HG02588 (cell line): ENCODE data around the gene ASPN.

ENCODE experiments used
- ATAC-seq: cut with Tn5 transposase; IDR thresholded peaks from one replicate; pipeline ENCODE4 v1.9.1; 2021; ENCODE audit warnings: mild to moderate bottlenecking, moderate library complexity; ENCODE audit not compliant: unreplicated experiment

ASPN gene

GRCh38 chr9:92482329-92482728 lies at the start of gene ASPN:
ASPN (minus strand) TSS chr9:92482506.
- no peak for ATAC-seq

GRCh38 chr9:92530893-92531292 lies 48.6 kb upstream of the ASPN start:
- no peak for ATAC-seq

DNA sequence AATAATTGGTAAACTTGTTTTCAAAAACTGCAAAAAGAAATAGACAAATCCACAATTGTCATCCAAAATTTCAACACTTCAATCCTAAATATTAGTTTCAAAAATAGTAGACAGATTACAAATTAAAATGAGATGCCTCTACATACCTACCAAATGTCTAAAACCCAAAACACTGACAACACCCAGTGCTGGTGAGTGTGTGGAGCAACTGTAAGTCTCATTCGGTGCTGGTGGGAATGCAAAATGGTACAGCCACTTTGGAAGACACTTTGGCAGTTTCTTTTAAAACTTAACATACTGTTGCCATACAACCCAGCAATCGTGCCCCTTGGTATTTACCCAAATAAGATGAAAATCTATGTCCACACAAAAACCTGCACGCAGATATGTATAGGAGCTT lies 46.8 kb upstream of the ASPN start:
- no peak for ATAC-seq

DNA sequence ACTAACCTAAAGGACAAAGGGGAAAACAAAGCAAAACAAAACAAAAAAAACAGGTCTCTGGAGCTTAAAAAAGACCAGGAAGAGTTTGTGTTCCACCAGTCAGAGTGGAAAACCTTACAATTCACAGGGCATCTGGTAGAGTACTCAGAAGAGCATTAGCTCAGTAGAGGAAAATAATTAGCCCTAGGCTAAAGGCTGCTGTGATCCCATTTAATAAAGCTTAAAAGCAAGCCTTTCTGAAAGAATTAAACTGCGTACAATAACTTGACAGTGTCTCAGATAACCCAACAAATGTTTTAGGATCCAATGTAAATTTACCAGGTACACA lies 46.2 kb upstream of the ASPN start:
- no peak for ATAC-seq

DNA sequence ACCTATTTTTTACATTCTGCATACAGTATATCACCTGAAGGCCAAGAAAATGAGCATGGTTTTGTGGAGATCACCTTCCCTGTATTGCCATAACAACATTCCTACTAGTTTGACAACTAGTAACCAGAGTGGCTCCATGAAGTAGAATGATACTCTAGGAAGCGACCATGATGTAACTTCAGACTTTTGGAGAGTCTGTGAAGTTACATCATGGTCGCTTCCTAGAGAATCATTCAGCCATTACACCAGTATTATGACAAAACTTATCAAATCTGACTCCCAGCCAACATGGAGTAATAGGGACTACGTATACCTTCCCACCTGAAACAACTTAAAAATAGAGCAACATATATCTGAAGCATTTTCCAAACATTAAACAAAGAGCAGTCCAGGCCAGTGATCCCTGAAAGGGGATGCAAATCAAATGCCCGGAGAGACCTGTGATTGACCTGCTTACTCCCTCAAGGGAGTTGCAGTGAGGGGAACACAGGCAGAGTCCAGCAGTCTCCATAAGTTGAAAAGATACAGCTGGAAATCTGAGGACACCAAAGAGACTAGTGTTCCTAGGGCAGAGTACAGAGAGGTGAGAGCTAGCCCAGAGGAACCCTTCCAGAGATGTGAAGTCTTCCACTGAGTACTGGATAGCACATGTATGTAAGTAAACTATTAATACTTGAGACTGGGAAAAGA lies 45.7 kb upstream of the ASPN start:
- no peak for ATAC-seq

DNA sequence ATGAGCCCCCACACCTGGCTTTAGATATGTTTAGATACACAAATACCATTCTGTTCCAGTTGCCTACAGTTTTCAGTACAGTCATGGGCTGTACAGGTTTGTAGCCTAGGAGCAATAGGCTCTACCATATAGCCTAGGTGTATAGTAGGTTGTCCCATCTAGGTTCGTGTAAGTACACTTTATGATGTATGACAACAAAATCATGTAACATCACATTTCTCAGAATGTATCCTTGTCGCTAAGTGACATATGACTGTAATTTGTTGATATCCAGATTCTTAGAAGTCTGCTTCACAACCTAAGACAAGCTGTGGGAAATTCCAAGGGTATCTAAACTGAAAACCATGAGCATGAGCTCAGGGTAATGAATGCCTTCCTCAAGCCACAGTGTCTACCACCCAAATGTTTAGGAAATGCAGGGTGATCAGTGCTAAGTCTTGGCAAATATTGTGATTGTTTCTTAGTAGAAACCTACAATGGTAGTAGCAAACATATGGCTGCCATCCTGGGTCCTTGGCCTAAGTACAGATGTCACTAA lies 45.1 kb upstream of the ASPN start:
- ATAC-seq, result no peak

DNA sequence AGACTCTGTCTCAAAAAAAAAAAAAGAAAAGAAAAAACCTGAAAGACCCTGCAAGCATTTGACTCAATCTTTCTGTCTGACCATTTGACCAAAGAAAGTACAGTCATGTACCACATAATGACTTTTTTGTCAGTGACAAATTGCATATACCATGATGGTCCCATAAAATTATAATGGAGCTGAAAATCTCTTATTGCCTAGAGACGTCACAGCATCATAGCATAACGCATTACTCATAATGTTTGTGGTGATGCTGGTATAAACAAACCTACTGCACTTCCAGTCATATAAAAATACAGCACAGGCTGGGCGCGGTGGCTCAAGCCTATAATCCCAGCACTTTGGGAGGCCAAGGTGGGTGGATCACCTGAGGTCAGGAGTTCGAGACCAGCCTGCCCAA lies 43.0 kb upstream of the ASPN start:
- no peak for ATAC-seq

DNA sequence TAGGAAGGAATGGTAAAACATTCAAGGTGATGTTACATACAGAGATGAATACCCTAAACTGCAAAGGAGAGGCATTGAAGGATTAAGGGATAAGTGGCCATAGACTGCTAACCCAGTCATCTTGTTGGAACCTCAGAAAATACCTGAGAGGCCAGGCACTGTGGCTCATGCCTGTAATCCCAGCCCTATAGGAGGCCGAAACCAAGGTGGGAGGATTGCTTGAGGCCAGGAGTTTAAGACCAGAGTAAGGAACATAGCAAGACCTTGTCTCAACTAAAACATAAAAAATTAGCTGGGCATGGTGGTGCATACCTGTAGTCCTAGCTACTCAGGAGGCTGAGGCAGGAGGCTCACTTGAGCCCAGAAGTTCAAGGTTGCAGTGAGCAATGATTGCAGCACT lies 42.6 kb upstream of the ASPN start:
- no peak for ATAC-seq

DNA sequence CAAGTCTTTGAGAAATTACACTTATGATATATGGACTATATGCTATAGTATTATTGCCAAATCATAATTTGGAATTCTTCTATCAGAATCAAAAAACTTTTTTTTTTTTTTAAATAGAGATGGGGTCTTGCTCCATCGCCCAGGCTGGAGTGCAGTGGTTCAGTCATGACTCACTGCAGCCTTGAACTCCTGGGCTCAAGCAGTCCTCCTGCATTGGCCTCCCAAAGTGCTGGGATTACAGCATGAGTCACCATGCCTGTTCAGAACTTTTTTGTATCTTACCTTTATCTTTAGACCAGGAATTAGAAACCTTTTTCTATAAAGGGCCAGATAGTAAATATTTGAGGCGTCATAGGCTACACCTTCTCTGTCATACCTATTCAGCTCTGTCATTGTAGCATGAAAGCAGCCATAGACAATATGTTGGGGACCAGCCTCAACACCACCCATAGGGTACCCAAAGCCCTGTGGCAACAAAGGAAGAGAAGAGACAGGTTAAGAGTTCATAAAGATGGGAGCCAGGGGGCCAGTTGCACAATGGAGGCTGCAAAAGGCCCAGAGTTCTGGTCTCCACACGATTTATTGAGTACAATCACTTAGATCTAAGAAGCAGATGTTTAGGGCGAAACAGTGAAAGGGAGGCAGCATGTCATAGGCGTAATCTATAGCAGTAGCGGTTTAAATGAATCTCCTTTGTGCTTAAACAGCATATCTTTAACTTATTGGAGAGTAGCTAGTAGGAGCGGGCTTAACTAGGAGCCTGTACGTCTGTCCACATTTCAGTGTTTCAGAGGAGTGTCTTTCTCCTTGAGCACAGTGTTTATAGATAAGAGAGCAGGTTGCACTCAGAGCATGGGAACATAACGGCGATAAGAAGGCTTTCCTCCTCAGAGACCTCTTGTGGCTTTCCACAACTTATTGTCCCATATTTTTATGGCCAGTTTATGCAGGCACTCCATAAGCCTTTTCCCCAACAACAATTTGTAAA lies 41.0 kb upstream of the ASPN start:
- ATAC-seq, result no peak

DNA sequence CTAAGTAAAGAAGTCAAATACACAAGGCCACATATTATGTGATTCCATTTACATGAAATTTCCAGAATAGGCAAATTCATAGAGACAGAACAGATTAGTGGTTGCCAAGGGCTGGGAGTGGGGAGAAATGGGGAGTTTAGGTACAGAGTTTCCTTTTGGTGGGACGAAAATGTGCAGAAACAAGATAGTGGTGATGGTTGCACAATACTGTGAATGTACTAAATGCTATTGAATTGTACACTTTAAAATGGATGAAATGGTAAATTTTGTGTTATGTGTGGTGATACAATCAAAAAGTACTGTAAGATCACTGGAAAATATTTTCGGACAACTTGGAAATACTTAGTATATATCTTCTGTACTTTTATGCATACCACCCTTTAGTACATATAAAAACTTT lies 38.5 kb upstream of the ASPN start:
- ATAC-seq, result no peak

GRCh38 chr9:92518199-92518598 lies 35.9 kb upstream of the ASPN start:
- ATAC-seq, result no peak

GRCh38 chr9:92517046-92517445 lies 34.7 kb upstream of the ASPN start:
- no peak for ATAC-seq

GRCh38 chr9:92516521-92516920 lies 34.2 kb upstream of the ASPN start:
- no peak for ATAC-seq

- no peak for ATAC-seq
These were observed 32.3 kb upstream of the ASPN start for GRCh38 chr9:92514635-92515034.

DNA sequence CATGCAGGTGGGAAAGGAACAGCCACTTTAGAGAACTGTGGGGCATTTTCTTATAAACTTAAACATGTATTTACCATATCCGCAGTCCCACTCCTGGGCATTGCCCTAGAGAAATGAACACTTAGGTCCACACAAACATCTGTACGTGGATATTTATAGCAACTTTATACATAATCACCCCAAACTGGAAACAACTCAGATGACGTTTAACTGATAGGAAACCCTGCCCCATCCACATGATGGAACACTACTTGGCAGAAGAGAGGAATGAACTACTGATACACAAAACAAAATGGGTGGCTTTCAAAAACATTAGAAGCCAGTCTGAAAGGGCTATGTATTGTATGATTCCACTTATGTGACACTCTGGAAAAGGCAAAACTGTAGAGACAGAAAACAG lies 31.0 kb upstream of the ASPN start:
- ATAC-seq, result no peak

DNA sequence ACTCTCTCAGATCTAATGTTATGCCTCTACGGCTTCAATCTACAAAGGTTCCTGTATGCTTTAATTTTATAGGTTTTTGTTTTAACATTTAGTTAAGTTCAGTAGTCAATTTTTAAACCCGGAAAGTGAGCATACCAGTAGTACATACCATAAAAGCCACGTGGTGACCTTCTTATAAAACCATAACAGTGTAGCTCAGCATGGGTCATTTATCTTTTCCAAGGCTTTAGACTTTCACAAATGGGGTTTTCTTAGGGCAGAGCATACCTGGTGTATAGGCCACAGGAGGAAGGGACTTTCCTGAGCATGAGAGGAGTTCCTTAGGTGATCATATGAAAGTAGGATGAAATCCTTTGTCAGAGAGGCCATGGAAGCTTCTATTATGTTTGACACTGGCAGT lies 30.3 kb upstream of the ASPN start:
- no peak for ATAC-seq

GRCh38 chr9:92510747-92511146 lies 28.4 kb upstream of the ASPN start:
- no peak for ATAC-seq

DNA sequence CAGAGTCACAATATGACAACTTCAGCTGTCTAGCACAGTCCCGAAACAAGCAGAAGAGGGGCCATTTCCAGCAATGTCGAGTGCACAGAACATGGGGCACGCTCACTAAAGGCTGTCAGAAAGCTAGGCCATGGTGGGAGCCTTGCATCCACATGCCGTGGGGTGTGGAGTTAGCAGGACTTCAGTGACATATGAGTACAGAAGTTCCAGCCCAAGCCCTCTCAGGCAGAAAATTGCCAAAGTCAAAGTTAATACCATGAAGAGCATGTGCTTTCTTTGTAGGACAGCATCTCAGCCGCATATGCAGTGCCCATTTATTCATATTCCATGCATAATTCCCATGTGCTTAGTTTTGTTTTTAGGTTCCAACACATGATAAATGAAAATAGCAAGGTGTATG lies 26.7 kb upstream of the ASPN start:
- no peak for ATAC-seq

DNA sequence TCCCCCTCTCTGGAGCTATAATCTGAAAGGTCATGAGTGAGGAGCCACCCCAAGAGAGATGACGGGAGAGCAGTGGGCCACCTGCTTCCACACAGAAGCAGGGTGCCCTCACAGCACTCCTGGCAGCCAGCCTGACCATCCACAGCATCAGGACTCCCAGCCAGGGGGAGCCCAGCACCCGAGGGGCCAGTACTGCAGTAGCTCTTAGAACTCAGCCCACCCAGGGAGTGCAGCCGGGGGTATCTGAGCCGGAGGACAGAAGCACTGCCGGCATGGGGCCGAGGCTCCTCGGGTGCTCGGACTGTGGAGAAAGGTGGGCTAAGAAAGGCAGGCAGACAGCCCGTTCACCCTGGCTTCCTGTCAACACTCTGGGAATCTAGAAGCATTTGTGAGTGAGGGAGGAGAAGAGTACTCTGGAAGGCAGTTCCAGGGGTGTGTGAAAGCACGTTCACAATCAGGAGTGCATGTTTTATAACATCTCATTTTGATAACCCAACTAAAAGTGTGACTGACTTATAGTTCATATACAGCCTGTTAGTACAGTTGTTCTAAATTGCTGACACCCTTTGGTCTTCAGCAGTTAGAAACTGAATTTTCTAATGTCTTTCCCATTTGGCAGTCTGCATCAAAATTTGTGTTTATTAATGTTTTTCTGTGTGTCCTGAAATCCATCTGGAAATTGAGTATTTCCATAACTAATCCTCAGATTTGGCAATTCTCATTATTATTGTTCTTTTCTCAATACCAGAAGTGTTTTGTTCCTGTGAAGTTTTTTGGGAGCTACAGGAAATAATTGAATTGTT lies 25.9 kb upstream of the ASPN start:
- ATAC-seq, result no peak

DNA sequence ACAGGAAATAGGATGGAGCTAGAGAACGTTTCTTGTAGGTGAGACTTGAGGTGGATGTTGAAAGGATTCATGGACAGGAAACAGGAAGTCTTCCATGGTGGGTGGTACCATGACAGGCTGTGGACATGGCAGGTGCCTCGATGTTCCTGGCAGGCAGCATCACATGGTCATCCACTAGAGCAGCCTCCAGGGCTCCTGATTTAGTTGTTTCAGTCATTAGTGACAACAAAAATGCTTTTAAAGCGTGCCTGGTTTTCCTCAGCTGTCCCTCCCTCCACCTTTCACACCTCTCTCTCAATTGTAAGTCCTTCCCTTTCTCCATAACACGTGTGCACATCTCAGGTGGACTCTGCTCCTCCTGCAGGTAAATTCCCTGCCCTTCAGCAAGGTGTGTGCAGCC lies 25.2 kb upstream of the ASPN start:
- no peak for ATAC-seq

GRCh38 chr9:92507005-92507404 lies 24.7 kb upstream of the ASPN start:
- ATAC-seq, result no peak
